ENCODE measurements around the gene DDIT4.

Gene DDIT4

GRCh38 chr10:72308320-72308987 lies 34.7 kb downstream of the DDIT4 start:
- Histone ChIP-seq H3K36me3 (ENCODE audit: insufficient read depth, low read length) (no peaks in the 10 kb centered on the region), H3K4me1 (ENCODE audit: insufficient read depth, low read length) (peaks cover 8% of the 10 kb centered on the region; the same call in 1 of the 2 replicates), H3K9me3 (ENCODE audit: control insufficient read depth, insufficient read depth, low read length) (no peaks in the 10 kb centered on the region), H3K9ac (ENCODE audit: low read depth, low read length) (no peak overlapping the region)

DNA sequence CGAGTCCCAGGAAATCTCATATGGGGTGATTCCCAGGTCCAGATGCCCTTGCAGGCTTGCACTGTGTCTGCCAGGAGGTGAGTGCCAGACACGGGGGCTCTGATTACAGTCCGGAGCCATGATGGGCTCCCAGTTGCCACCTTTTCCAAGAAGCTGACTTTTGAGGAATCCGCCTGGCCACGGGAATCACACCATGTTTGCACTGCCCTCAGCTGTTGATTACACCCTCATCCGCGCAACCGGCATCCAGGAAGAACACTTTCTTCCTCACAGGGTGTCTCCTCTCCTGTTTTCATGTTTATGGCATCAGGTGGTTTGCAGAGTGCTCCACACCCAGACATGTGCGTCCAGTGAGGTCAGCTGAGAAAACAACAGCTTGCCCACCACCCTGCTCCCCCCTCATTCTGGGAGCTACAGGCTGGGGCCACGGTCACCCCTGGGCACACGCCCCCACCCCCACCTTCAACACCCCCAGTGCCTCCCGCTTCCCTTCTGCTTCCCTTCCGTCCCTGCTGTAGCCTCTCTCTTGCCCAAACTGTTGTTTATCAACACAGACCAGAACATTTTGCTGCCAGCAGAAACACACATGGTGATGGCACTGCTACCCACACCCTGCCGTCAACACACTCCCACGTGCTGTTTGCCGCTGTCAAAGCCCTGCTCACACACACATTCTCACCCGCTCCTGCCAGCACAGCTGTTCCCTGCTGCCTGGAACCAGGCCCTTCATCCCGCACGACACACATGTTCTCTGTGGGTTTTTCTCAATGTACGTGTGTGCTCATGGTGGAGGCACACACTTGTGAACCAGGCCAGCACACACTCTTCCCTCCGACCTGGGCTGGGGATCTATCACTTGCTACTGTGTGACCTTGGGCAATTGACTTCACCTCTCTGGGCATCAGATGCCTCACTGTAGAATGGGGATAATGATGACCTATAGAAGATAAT lies 35.8 kb downstream of the DDIT4 start:
- Histone ChIP-seq H3K4me1 (ENCODE audit: insufficient read depth, low read length) (peaks cover 8% of the 10 kb centered on the region; the same call in 1 of the 2 replicates), H3K9me3 (ENCODE audit: control insufficient read depth, insufficient read depth, low read length) (no peaks in the 10 kb centered on the region), H3K36me3 (ENCODE audit: insufficient read depth, low read length) (no peaks in the 10 kb centered on the region), H3K9ac (ENCODE audit: low read depth, low read length) (no peak overlapping the region)

DNA sequence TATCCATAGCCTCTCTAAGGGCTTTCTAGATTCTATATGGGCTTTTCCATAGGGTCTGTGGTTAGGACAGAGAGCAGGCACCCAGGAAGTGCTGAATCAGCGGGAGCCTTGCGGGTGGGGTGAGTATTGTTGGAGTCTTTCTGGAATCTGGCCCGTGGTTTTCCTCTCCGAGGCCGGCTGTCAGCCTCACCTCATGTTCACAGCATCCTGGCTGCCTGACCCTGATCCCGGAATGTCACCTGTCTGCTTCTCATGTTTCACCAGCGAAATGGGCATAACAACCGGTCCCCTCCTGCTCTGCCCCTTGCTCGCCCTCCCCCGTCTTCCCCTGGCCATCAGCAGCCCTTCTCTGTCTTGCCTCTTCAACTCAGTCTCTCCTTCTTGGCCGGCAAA lies 36.5 kb downstream of the DDIT4 start:
- H3K9me3 ChIP-seq (ENCODE audit: control insufficient read depth, insufficient read depth, low read length) = no peaks in the 10 kb centered on the region
- no peak overlapping the region for H3K9ac ChIP-seq (ENCODE audit: low read depth, low read length)
- H3K36me3 ChIP-seq (ENCODE audit: insufficient read depth, low read length) = no peaks in the 10 kb centered on the region
- peaks cover 11% of the 10 kb centered on the region for H3K4me1 ChIP-seq (ENCODE audit: insufficient read depth, low read length)

- peaks cover 15% of the 10 kb centered on the region for H3K4me1 ChIP-seq (ENCODE audit: insufficient read depth, low read length)
These were observed 36.9 kb downstream of the DDIT4 start for GRCh38 chr10:72310636-72311035.

GRCh38 chr10:72311667-72312066 lies 37.9 kb downstream of the DDIT4 start:
- H3K4me1 ChIP-seq (ENCODE audit: insufficient read depth, low read length) = peaks cover 20% of the 10 kb centered on the region
- H3K36me3 ChIP-seq (ENCODE audit: insufficient read depth, low read length) = no peaks in the 10 kb centered on the region
- H3K9ac ChIP-seq (ENCODE audit: low read depth, low read length) = no peak overlapping the region
- H3K9me3 ChIP-seq (ENCODE audit: control insufficient read depth, insufficient read depth, low read length) = no peaks in the 10 kb centered on the region

More at GRCh38 chr10:72310636-72311035, 36.9 kb downstream of the DDIT4 start:
- no peaks in the 10 kb centered on the region for H3K9me3 ChIP-seq (ENCODE audit: control insufficient read depth, insufficient read depth, low read length)
- H3K36me3 ChIP-seq (ENCODE audit: insufficient read depth, low read length) = no peaks in the 10 kb centered on the region
- no peak overlapping the region for H3K9ac ChIP-seq (ENCODE audit: low read depth, low read length)

DNA sequence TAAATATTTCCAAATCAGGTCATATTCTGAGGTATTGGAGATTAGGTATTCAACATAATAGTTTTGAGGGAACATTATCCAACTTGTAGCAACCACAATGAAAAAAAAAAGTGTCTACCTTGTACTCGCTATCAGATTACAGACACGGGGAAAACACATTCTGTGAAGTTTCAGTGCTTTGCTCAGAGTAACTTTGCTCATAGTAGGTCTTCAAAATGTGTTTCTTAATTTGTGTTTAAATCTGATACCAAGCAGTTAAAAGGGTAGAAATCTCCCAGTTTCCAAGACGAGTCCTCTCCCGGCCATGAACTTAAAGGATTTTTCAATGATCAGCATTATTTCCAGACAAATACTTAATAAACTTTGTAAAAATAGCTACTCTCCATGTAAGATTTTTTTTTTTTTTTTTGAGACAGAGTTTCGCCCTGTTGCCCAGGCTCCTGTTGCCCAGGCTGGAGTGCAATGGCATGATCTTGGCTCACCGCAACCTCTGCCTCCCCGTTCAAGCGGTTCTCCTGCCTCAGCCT lies 39.2 kb downstream of the DDIT4 start:
- Histone ChIP-seq H3K9me3 (ENCODE audit: control insufficient read depth, insufficient read depth, low read length) (no peaks in the 10 kb centered on the region), H3K36me3 (ENCODE audit: insufficient read depth, low read length) (no peaks in the 10 kb centered on the region), H3K4me1 (ENCODE audit: insufficient read depth, low read length) (peaks cover 20% of the 10 kb centered on the region)

GRCh38 chr10:72314263-72314662 lies 40.5 kb downstream of the DDIT4 start:
- Histone ChIP-seq H3K9me3 (ENCODE audit: control insufficient read depth, insufficient read depth, low read length) (no peaks in the 10 kb centered on the region), H3K4me1 (ENCODE audit: insufficient read depth, low read length) (peaks cover 25% of the 10 kb centered on the region), H3K9ac (ENCODE audit: low read depth, low read length) (no peak overlapping the region), H3K36me3 (ENCODE audit: insufficient read depth, low read length) (no peaks in the 10 kb centered on the region)

More for the DNA sequence above, 39.2 kb downstream of the DDIT4 start:
- H3K9ac ChIP-seq (ENCODE audit: low read depth, low read length) = no peak overlapping the region

GRCh38 chr10:72315054-72315453 lies 41.3 kb downstream of the DDIT4 start:
- no peaks in the 10 kb centered on the region for H3K36me3 ChIP-seq (ENCODE audit: insufficient read depth, low read length)
- H3K9me3 ChIP-seq (ENCODE audit: control insufficient read depth, insufficient read depth, low read length) = no peaks in the 10 kb centered on the region
- no peak overlapping the region for H3K9ac ChIP-seq (ENCODE audit: low read depth, low read length)
- peaks cover 28% of the 10 kb centered on the region for H3K4me1 ChIP-seq (ENCODE audit: insufficient read depth, low read length)

GRCh38 chr10:72315611-72316385 lies 42.1 kb downstream of the DDIT4 start:
- H3K9ac ChIP-seq (ENCODE audit: low read depth, low read length) = no peak overlapping the region

DNA sequence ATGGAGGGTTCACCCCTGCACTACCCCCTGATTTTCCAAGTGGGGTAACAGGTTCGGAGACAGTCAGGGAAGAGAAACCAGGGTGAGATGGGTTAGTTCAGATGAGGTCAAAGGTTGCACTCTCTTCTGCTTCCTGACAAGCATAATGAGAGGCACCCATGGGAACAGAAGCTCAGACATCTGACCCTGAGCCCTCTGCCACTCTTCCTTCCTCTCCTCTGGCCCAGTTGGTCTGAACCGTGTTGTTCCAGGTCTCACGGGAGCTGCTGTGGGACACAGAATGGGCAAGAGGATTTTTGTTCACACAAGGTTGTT lies 42.6 kb downstream of the DDIT4 start:
- Histone ChIP-seq H3K36me3 (ENCODE audit: insufficient read depth, low read length) (no peaks in the 10 kb centered on the region), H3K9ac (ENCODE audit: low read depth, low read length) (no peak overlapping the region), H3K4me1 (ENCODE audit: insufficient read depth, low read length) (peaks cover 27% of the 10 kb centered on the region), H3K9me3 (ENCODE audit: control insufficient read depth, insufficient read depth, low read length) (no peaks in the 10 kb centered on the region)

More at GRCh38 chr10:72315611-72316385, 42.1 kb downstream of the DDIT4 start:
- no peaks in the 10 kb centered on the region for H3K36me3 ChIP-seq (ENCODE audit: insufficient read depth, low read length)
- H3K4me1 ChIP-seq (ENCODE audit: insufficient read depth, low read length) = peaks cover 27% of the 10 kb centered on the region
- H3K9me3 ChIP-seq (ENCODE audit: control insufficient read depth, insufficient read depth, low read length) = no peaks in the 10 kb centered on the region

DNA sequence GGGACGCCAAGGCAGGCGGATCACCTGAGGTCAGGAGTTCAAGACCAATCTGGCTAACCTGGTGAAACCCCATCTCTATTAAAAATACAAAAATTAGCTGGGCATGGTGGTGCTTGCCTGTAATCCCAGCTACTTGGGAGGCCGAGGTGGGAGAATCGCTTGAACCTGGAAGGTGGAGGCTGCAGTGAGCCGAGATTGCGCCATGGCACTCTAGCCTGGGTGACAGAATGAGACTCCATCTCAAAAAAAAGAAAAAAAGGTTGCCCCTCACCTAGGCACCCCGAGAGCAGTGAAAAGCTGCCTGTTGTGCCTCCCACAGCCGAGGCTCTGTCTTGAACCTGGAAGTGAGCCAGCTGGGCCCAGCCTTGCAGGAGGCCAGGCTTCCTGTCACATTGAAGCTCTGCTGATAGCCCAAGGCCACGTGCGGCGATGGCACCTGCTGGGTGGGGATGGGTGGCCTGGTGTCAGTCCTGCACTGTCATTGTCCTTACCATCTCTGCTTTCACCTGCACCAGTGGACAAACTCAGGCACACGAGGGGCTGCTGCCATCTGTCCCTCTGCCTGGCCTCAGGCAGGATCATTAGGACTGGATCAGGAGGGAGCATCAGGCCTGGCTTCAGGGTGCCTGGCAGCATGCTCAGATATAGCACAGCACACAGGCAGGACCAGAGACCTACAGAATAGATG lies 43.2 kb downstream of the DDIT4 start:
- no peaks in the 10 kb centered on the region for H3K9me3 ChIP-seq (ENCODE audit: control insufficient read depth, insufficient read depth, low read length)
- no peaks in the 10 kb centered on the region for H3K36me3 ChIP-seq (ENCODE audit: insufficient read depth, low read length)
- no peak overlapping the region for H3K9ac ChIP-seq (ENCODE audit: low read depth, low read length)

DNA sequence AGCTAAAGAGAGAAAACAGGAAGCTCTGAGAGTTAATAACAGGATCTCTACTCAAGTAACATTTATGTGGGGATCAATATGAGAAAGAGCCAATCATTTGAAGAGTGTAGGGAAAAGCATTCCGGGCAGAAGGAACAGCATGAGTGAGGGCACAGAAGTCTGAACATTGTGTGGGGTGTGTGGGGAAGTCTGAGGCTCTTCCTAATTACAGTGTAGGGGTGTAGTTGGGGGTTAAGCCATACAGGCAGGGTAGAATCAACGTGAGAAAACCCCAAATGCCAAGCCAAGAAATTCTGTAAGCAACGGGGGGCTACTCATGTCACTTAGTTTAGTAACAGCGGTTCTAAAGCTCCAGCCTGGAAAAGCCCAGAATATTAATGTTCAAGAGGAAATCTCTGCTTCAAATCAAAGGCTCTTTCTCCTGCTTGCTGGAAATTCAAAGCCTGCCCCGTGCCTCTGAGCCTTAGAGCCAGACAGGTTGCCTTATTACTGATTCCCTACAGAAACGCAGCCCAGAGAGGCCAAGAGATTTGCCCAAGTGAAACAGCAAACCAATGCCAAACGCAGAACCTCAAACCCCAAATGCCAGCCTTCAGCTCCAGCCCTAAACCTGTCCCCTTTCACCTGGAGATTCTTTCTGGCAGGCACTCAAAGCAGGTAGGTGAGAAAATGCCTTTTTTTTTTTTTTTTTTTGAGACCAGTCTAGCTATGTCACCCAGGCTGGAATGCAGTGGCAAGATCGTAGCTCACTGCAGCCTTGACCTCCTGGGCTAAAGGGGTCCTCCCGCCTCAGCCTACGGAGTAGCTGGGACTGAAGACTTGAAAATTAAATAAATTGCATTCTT lies 44.9 kb downstream of the DDIT4 start:
- Histone ChIP-seq H3K4me1 (ENCODE audit: insufficient read depth, low read length) (peaks cover 45% of the 10 kb centered on the region), H3K9ac (ENCODE audit: low read depth, low read length) (peak overlapping the region; percentile 47), H3K9me3 (ENCODE audit: control insufficient read depth, insufficient read depth, low read length) (no peaks in the 10 kb centered on the region), H3K36me3 (ENCODE audit: insufficient read depth, low read length) (no peaks in the 10 kb centered on the region)

More for the DNA sequence above, 43.2 kb downstream of the DDIT4 start:
- H3K4me1 ChIP-seq (ENCODE audit: insufficient read depth, low read length) = peaks cover 32% of the 10 kb centered on the region

Data from ES-I3 (cell line).